A172 (cell line): Measurements from ENCODE around the gene MED25. TPM values are rescaled to one million over a fixed set of nuclear protein-coding genes. Genes with fewer than 3 reads are reported as not detected.

Source experiments
- total RNA-seq: library from RNA; depleted of rRNA; stranded (reverse); fragments of >200 nt; shearing (Covaris generic); gene quantifications from 2 replicates; pipeline ENCODE4 v1.2.3, GENCODE V29; 2014; rRNA removed

Gene MED25
- total RNA-seq, 1 experiment from 2014 or later: 28.6 TPM

Other genes with a start within 250 kb of the MED25 start
- gene NOSIP, start 237.7 kb upstream of the MED25 start, total RNA-seq: 131 and 142 TPM in 2 replicates
- gene PRRG2, start 237.0 kb upstream of the MED25 start, total RNA-seq: 0.43 and 0.79 TPM in 2 replicates
- gene PRR12, start 227.1 kb upstream of the MED25 start, total RNA-seq: 2.3 and 4.7 TPM in 2 replicates
- gene RRAS, start 178.1 kb upstream of the MED25 start, total RNA-seq: 32.0 and 34.5 TPM in 2 replicates
- gene SCAF1, start 176.1 kb upstream of the MED25 start, total RNA-seq: 28.8 and 31.9 TPM in 2 replicates
- gene IRF3, start 152.4 kb upstream of the MED25 start, total RNA-seq: 72.2 and 75.6 TPM in 2 replicates
- gene BCL2L12, start 152.4 kb upstream of the MED25 start, total RNA-seq: 21.8 and 24.5 TPM in 2 replicates
- gene PRMT1, start 141.0 kb upstream of the MED25 start, total RNA-seq: 485 and 504 TPM in 2 replicates
- gene ADM5, start 128.7 kb upstream of the MED25 start, total RNA-seq: 2.7 and 3.2 TPM in 2 replicates
- gene CPT1C, start 127.2 kb upstream of the MED25 start, total RNA-seq: 0.53 and 6.1 TPM in 2 replicates
- not detected in 2 replicates for gene TSKS, start 55.0 kb upstream of the MED25 start, total RNA-seq
- gene AP2A1, start 51.3 kb upstream of the MED25 start, total RNA-seq: 116 and 130 TPM in 2 replicates
- gene FUZ, start 5.0 kb upstream of the MED25 start, total RNA-seq: 17.6 and 19.0 TPM in 2 replicates
- 119 and 139 TPM in 2 replicates for gene PTOV1, start 32.9 kb downstream of the MED25 start, total RNA-seq
- gene PNKP, start 49.3 kb downstream of the MED25 start, total RNA-seq: 50.7 and 63.0 TPM in 2 replicates
- 19.2 and 22.7 TPM in 2 replicates for gene AKT1S1, start 59.1 kb downstream of the MED25 start, total RNA-seq
- 10.1 and 11.9 TPM in 2 replicates for gene TBC1D17, start 59.4 kb downstream of the MED25 start, total RNA-seq
- gene IL4I1, start 78.6 kb downstream of the MED25 start, total RNA-seq: 6.4 and 15.4 TPM in 2 replicates
- gene ATF5, start 110.9 kb downstream of the MED25 start, total RNA-seq: 30.3 and 35.6 TPM in 2 replicates
- 84.6 and 91.3 TPM in 2 replicates for gene NUP62, start 111.2 kb downstream of the MED25 start, total RNA-seq
- not detected in 2 replicates for gene SIGLEC11, start 142.9 kb downstream of the MED25 start, total RNA-seq
- gene VRK3, start 207.1 kb downstream of the MED25 start, total RNA-seq: 26.0 and 45.6 TPM in 2 replicates
- gene ZNF473, start 207.7 kb downstream of the MED25 start, total RNA-seq: 17.8 and 21.0 TPM in 2 replicates